ENCODE measurements around the gene SH3GLB1. TPM values are rescaled to one million over a fixed set of nuclear protein-coding genes. Genes with fewer than 3 reads are reported as not detected.

SH3GLB1 gene
- total and polyA plus RNA-seq, 9 of the 15 experiments (the other 6 are each of a cell fraction or from before 2014, with no cell fraction given) = 8.6 to 34.2 (median 24.2) TPM

GRCh38 chr1:86758570-86758969 lies 54.2 kb downstream of the SH3GLB1 start:
- H2AFZ ChIP-seq (ENCODE audit: low read depth, low read length) = no peak overlapping the region
- H3K27ac ChIP-seq (ENCODE audit: extremely low read depth, low read depth, low read length) = no peak overlapping the region
- CTCF ChIA-PET (ENCODE audit: low intra/inter-chr PET ratio) = no interaction called here
- H3K9ac ChIP-seq (ENCODE audit: insufficient read depth in 1 of 2, low read depth in 2 of 2, low read length in 2 of 2) = no peak overlapping the region
- in situ Hi-C loops (cut with MboI) = no loop called here
- WGBS (ENCODE audit: insufficient coverage, low coverage, missing lambda C conversion rate) = 20% methylated on average over 3 of the region's 3 CpGs
- intact Hi-C loops (cut with micrococcal nuclease) = no loop called here
- H4K20me1 ChIP-seq (replicated peaks; ENCODE audit: control insufficient read depth, insufficient read depth, low read length) = 0 out of 2 replicates have a peak, but pooled peaks cover 2% of the 10 kb centered on the region
- H3K9me3 ChIP-seq (replicated peaks; ENCODE audit: control insufficient read depth, insufficient read depth, low read depth, low read length) = no peaks in the 10 kb centered on the region
- no TSS peak for BruUV-seq (replicated peaks)
- ATAC-seq (no peak), FAIRE-seq (no peak), DNase-seq (ENCODE audit: extremely low read depth in 1 of 4, low spot score in 3 of 4) (no peak)
- H3K27me3 ChIP-seq (ENCODE audit: control insufficient read depth in 2 of 2, insufficient read depth in 2 of 2, low read length in 2 of 2) = peaks cover 0 to 23% of the 10 kb centered on the region in 2 experiments
- H3K79me2 ChIP-seq (ENCODE audit: control insufficient read depth, insufficient read depth, low read length) = no peaks in the 10 kb centered on the region
- no peaks in the 10 kb centered on the region for H3K9me1 ChIP-seq (ENCODE audit: control insufficient read depth, insufficient read depth, low read length)
- POLR2A ChIA-PET = no interaction called here
- H3K4me2 ChIP-seq (ENCODE audit: insufficient read depth, low read length) = no peak overlapping the region
- H3K4me1 ChIP-seq (replicated peaks in 1 of 2; ENCODE audit: control insufficient read depth in 2 of 2, insufficient read depth in 2 of 2, low read length in 2 of 2) = peaks cover 4 to 7% of the 10 kb centered on the region in 2 experiments; a peak in 2 of 5 replicates
- H3K4me3 ChIP-seq = no peak overlapping the region
- H3K36me3 ChIP-seq (ENCODE audit: control insufficient read depth, insufficient read depth, low read length) = no peaks in the 10 kb centered on the region
- TF ChIP-seq CREB3L1 (IDR thresholded peaks at IDR 0.05; ENCODE audit: borderline replicate concordance, low read depth) = no peak
- TF ChIP-seq TAF7 (tag; IDR thresholded peaks at IDR 0.05) = no peak
- no peak for TF ChIP-seq RBFOX2 (IDR thresholded peaks at IDR 0.05; ENCODE audit: low read depth, low read length)
- no peak for TF ChIP-seq DIDO1 (tag; IDR thresholded peaks at IDR 0.05; ENCODE audit: low read depth)
- TF ChIP-seq REST (IDR thresholded peaks at IDR 0.05; ENCODE audit: borderline replicate concordance) = no peak
- no peak for TF ChIP-seq REST (CRISPR knock-in tag; IDR thresholded peaks at IDR 0.05; ENCODE audit: low read depth)
- TF ChIP-seq MITF (IDR thresholded peaks at IDR 0.05) = no peak
- no peak for TF ChIP-seq MCM5 (IDR thresholded peaks at IDR 0.05; ENCODE audit: low read depth)
- no peak for TF ChIP-seq EGR1 (conservative IDR thresholded peaks at IDR 0.05)
- TF ChIP-seq CLOCK (CRISPR knock-in tag; IDR thresholded peaks at IDR 0.05; ENCODE audit: borderline replicate concordance) = no peak

All from K562 (cell line).